PC-3 (cell line): ENCODE data around the gene ABHD1. TPM values are rescaled to one million over a fixed set of nuclear protein-coding genes. Genes with fewer than 3 reads are reported as not detected.

Source experiments
- ATAC-seq: fragments of 200-7000 bp; cut with Tn5 transposase; 2 replicates; pipeline ENCODE4 v1.9.1; 2020; ENCODE audit warnings: mild to moderate bottlenecking, moderate library complexity
- BruUV-seq: library from RNA; stranded (reverse); fragments of 400-500 nt; replicated peaks from 2 replicates; lab custom pipeline; 2021; lab: Mats Ljungman, UMichigan
- CTCF ChIA-PET: fragments of 300-600 bp; sonication (Branson Sonifier 250); formaldehyde crosslinking; loops from one replicate; lab custom pipeline; 2022; ENCODE audit warnings: antibody characterized with exemption; lab: Charles Lee
- POLR2A ChIA-PET: fragments of 300-600 bp; sonication (Branson Sonifier 250); formaldehyde crosslinking; loops from one replicate; lab custom pipeline; 2022; ENCODE audit warnings: antibody characterized with exemption; ENCODE audit not compliant: unreplicated experiment; lab: Charles Lee
- DNase-seq: peaks from one replicate; pipeline ENCODE4 v3.0.0-alpha.2; 2015
- H2AFZ ChIP-seq: fragments of 300-600 bp; sonication (generic); 2 replicates; pipeline ENCODE4 v1.6.0; 2016; ENCODE audit warnings: antibody characterized with exemption, low read length
- H3F3A ChIP-seq: fragments of 300-600 bp; sonication (generic); one replicate; pipeline ENCODE4 v1.6.0; 2017; ENCODE audit warnings: antibody characterized with exemption, low read length, control low read depth, mild to moderate bottlenecking; ENCODE audit not compliant: unreplicated experiment
- H3K27ac ChIP-seq: fragments of 300-600 bp; sonication (generic); 2 replicates; pipeline ENCODE4 v1.5.1; 2016; ENCODE audit warnings: mild to moderate bottlenecking, low read length
- H3K27me3 ChIP-seq: fragments of 300-600 bp; sonication (generic); 2 replicates; pipeline ENCODE4 v1.6.1; 2016; ENCODE audit warnings: low read length, mixed read lengths
- H3K36me3 ChIP-seq: fragments of 300-600 bp; sonication (generic); 2 replicates; pipeline ENCODE4 v1.6.1; 2016; ENCODE audit warnings: low read depth, mixed run types, low read length, mixed read lengths
- H3K4me1 ChIP-seq: fragments of 300-600 bp; sonication (generic); 2 replicates; pipeline ENCODE4 v1.5.1; 2016; ENCODE audit warnings: low read length; ENCODE audit not compliant: insufficient read depth
- H3K4me2 ChIP-seq: fragments of 300-600 bp; sonication (generic); 2 replicates; pipeline ENCODE4 v1.6.0; 2016; ENCODE audit warnings: low read length
- H3K4me3 ChIP-seq: fragments of 300-600 bp; sonication (generic); 2 replicates; pipeline ENCODE4 v1.5.1; 2016; ENCODE audit warnings: mild to moderate bottlenecking, low read length, mixed read lengths
- H3K79me2 ChIP-seq: fragments of 300-600 bp; sonication (generic); 2 replicates; pipeline ENCODE4 v1.6.1; 2017; ENCODE audit warnings: low read length, mixed read lengths
- H3K9ac ChIP-seq: fragments of 300-600 bp; sonication (generic); 2 replicates; pipeline ENCODE4 v1.6.0; 2016; ENCODE audit warnings: mild to moderate bottlenecking, low read length
- H3K9me2 ChIP-seq: fragments of 300-600 bp; sonication (generic); replicated peaks from 2 replicates; pipeline ENCODE4 v1.6.1; 2016; ENCODE audit warnings: mixed run types, low read length, mixed read lengths
- H3K9me3 ChIP-seq: fragments of 300-600 bp; sonication (generic); 2 replicates; pipeline ENCODE4 v1.6.1; 2016; ENCODE audit warnings: low read length, mixed read lengths
- H4K20me1 ChIP-seq: fragments of 300-600 bp; sonication (generic); 2 replicates; pipeline ENCODE4 v1.6.1; 2016; ENCODE audit warnings: low read length, mixed read lengths
- CTCF ChIP-seq: fragments of 300-600 bp; sonication (generic); conservative IDR thresholded peaks from 2 replicates; pipeline ENCODE4 v1.5.1; 2017; ENCODE audit warnings: antibody characterized with exemption, low read depth, mild to moderate bottlenecking, low read length
- EZH2 ChIP-seq: fragments of 300-600 bp; sonication (generic); IDR thresholded peaks from one replicate; pipeline ENCODE4 v1.6.1; 2017; ENCODE audit warnings: antibody characterized with exemption, mild to moderate bottlenecking, low read length; ENCODE audit not compliant: unreplicated experiment
- EZH2phosphoT487 ChIP-seq: fragments of 300-600 bp; sonication (generic); IDR thresholded peaks from 2 replicates; pipeline ENCODE4 v1.6.1; 2018; ENCODE audit warnings: mild to moderate bottlenecking, antibody characterized with exemption, low read length, borderline replicate concordance
- intact Hi-C: fragments of 100-400 bp; cut with micrococcal nuclease; formaldehyde crosslinking; loops from 2 replicates; pipeline ENCODE4 v1.9.0; 2023
- total RNA-seq: library from RNA; depleted of rRNA; stranded (reverse); fragments of >200 nt; gene quantifications from 2 replicates; pipeline ENCODE4 v1.2.3, GENCODE V29; 2014

Gene ABHD1
- total RNA-seq, 1 experiment from 2014 or later, result 0.36 TPM

DNA sequence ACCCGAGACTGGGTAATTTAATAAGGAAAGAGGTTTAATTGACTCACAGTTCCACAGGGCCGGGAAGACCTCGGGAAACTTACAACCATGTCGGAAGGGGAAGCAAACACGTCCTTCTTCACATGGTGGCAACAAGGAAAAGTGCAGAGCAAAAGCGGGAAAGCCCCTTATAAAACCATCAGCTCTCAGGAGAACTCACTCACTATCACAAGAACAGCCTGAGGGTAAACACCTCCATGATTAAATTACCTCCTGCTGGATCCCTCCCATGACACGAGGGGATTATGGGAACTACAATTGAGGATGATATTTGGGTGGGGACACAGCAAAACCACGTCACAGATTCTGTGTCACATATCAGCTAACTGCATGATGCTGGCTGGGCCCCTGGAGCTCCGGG is 36.6 kb downstream of the ABHD1 start:
- ATAC-seq, result no peak
- Histone ChIP-seq H3K4me2 (no peak overlapping the region), H4K20me1 (no peaks in the 10 kb centered on the region), H3K4me1 (no peaks in the 10 kb centered on the region), H3F3A (no peaks in the 10 kb centered on the region), H3K27ac (no peak overlapping the region), H2AFZ (no peak overlapping the region), H3K79me2 (no peaks in the 10 kb centered on the region), H3K27me3 (no peaks in the 10 kb centered on the region), H3K36me3 (no peaks in the 10 kb centered on the region), H3K4me3 (no peak overlapping the region), H3K9ac (no peak overlapping the region), H3K9me2 (no peaks in the 10 kb centered on the region), H3K9me3 (no peaks in the 10 kb centered on the region)
- intact Hi-C loops, result no loop called here
- no TSS peak for BruUV-seq
- CTCF ChIA-PET, result no interaction called here
- TF ChIP-seq EZH2phosphoT487, result no peak
- no peak for TF ChIP-seq EZH2
- TF ChIP-seq CTCF, result no peak
- DNase-seq, result no peak
- POLR2A ChIA-PET, result no interaction called here

- Histone ChIP-seq H3K9me3 (no peaks in the 10 kb centered on the region), H3K9ac (no peak overlapping the region), H3K36me3 (no peaks in the 10 kb centered on the region), H3K4me2 (no peak overlapping the region), H3K4me1 (no peaks in the 10 kb centered on the region), H3K27ac (no peak overlapping the region), H3K79me2 (no peaks in the 10 kb centered on the region), H3F3A (no peaks in the 10 kb centered on the region), H2AFZ (peak overlapping the region; percentile 39; the same call in 1 of the 2 replicates), H3K4me3 (no peak overlapping the region), H3K27me3 (no peaks in the 10 kb centered on the region), H4K20me1 (no peaks in the 10 kb centered on the region), H3K9me2 (no peaks in the 10 kb centered on the region)
- intact Hi-C loops, result no loop called here
- no TSS peak for BruUV-seq
- ATAC-seq (no peak), DNase-seq (no peak)
- ChIA-PET POLR2A (no interaction called here), CTCF (no interaction called here)
- TF ChIP-seq CTCF, result no peak
- no peak for TF ChIP-seq EZH2
- TF ChIP-seq EZH2phosphoT487, result no peak
Observed at GRCh38 chr2:27162151-27163121, 38.8 kb downstream of the ABHD1 start.
